Smooth muscle cell (in vitro differentiated cells): Measurements from ENCODE around the gene PUS3. TPM values are rescaled to one million over a fixed set of nuclear protein-coding genes. Genes with fewer than 3 reads are reported as not detected.
"Not testable (repeated sequence)": the region's sequence is repeated elsewhere in the genome, so short reads cannot be mapped to it uniquely, and the experiment has no call there.

ENCODE experiments used
- DNase-seq: peaks from one replicate; lab custom pipeline; 2025; ENCODE audit not compliant: unreplicated experiment; lab: John Stamatoyannopoulos, UW
- H2AFZ ChIP-seq: fragments of 200-600 bp; sonication (generic); 2 replicates; pipeline ENCODE4 v1.6.0; 2016; ENCODE audit warnings: antibody characterized with exemption, low read depth, mild to moderate bottlenecking
- H3F3A ChIP-seq: fragments of 200-600 bp; sonication (generic); 2 replicates; pipeline ENCODE4 v1.6.0; 2017; ENCODE audit warnings: antibody characterized with exemption, low read depth
- H3K27ac ChIP-seq: fragments of 200-600 bp; sonication (generic); 2 replicates; pipeline ENCODE4 v1.5.1; 2016; ENCODE audit warnings: low read depth, mild to moderate bottlenecking
- H3K27me3 ChIP-seq: fragments of 200-600 bp; sonication (generic); 2 replicates; pipeline ENCODE4 v1.6.1; 2016; ENCODE audit warnings: low read depth, mild to moderate bottlenecking
- H3K36me3 ChIP-seq: fragments of 200-600 bp; sonication (generic); 2 replicates; pipeline ENCODE4 v1.5.1; 2016; ENCODE audit warnings: low read depth
- H3K4me1 ChIP-seq: fragments of 200-600 bp; sonication (generic); 2 replicates; pipeline ENCODE4 v1.5.1; 2016; ENCODE audit warnings: low read depth
- H3K4me2 ChIP-seq: fragments of 200-600 bp; sonication (generic); 2 replicates; pipeline ENCODE4 v1.6.0; 2016; ENCODE audit warnings: mild to moderate bottlenecking
- H3K4me3 ChIP-seq: fragments of 200-600 bp; sonication (generic); 2 replicates; pipeline ENCODE4 v1.5.1; 2016; ENCODE audit warnings: mild to moderate bottlenecking
- H3K79me2 ChIP-seq: fragments of 200-600 bp; sonication (generic); 2 replicates; pipeline ENCODE4 v1.6.0; 2016; ENCODE audit warnings: low read depth, mild to moderate bottlenecking
- H3K9ac ChIP-seq: fragments of 200-600 bp; sonication (generic); 2 replicates; pipeline ENCODE4 v1.6.0; 2016; ENCODE audit warnings: low read depth
- H3K9me3 ChIP-seq: fragments of 200-600 bp; sonication (generic); replicated peaks from 2 replicates; pipeline ENCODE4 v1.5.1; 2016; ENCODE audit warnings: low read depth
- H4K20me1 ChIP-seq: fragments of 200-600 bp; sonication (generic); 2 replicates; pipeline ENCODE4 v1.6.0; 2016; ENCODE audit warnings: low read depth
- CTCF ChIP-seq: fragments of 200-600 bp; sonication (generic); IDR thresholded peaks from 2 replicates; pipeline ENCODE4 v1.5.1; 2017; ENCODE audit warnings: borderline replicate concordance, mild to moderate bottlenecking, antibody characterized with exemption; ENCODE audit not compliant: insufficient read depth, poor library complexity, severe bottlenecking
- WGBS: methylation state at CpG from one replicate; pipeline ENCODE4 v1.1.7; 2016; ENCODE audit warnings: low lambda C conversion rate; 5-methylcytosine and 5-hydroxymethylcytosine counted together
- polyA plus RNA-seq: library from polyadenylated mRNA; unstranded; fragments of >200 nt; fragmentation: Nextera tagmentation; extraction: Ambion mirVana; gene quantifications from 2 replicates; pipeline ENCODE4 v1.2.1, GENCODE V29; 2016
- total RNA-seq: library from RNA; depleted of rRNA; stranded (reverse); fragments of >200 nt; gene quantifications from 2 replicates; pipeline ENCODE4 v1.2.3, GENCODE V29; 2014

PUS3 gene
- total and polyA plus RNA-seq, 2 experiments from 2014 or later = 12.2 to 20.3 TPM

- Histone ChIP-seq H3F3A (no peaks in the 10 kb centered on the region), H3K4me2 (no peak overlapping the region), H3K9ac (no peak overlapping the region), H3K36me3 (no peaks in the 10 kb centered on the region), H3K27me3 (peaks cover 23% of the 10 kb centered on the region), H3K9me3 (no peaks in the 10 kb centered on the region), H4K20me1 (no peaks in the 10 kb centered on the region), H3K4me3 (no peak overlapping the region), H2AFZ (no peak overlapping the region), H3K27ac (no peak overlapping the region), H3K4me1 (no peaks in the 10 kb centered on the region), H3K79me2 (no peaks in the 10 kb centered on the region)
- no peak for TF ChIP-seq CTCF
- DNase-seq = no peak
- 82% methylated on average over 13 of the region's 13 CpGs for WGBS
Measured at GRCh38 chr11:125918140-125918840, 15.3 kb upstream of the PUS3 start.

GRCh38 chr11:125916683-125917347 is 13.8 kb upstream of the PUS3 start:
- H3K4me2 ChIP-seq = no peak overlapping the region
- DNase-seq = no peak
- H3K27me3 ChIP-seq = peaks cover 23% of the 10 kb centered on the region
- no peaks in the 10 kb centered on the region for H3F3A ChIP-seq
- 90% methylated on average over 12 of the region's 12 CpGs for WGBS
- H4K20me1 ChIP-seq = no peaks in the 10 kb centered on the region
- H3K9ac ChIP-seq = no peak overlapping the region
- H3K4me1 ChIP-seq = no peaks in the 10 kb centered on the region
- H3K36me3 ChIP-seq = no peaks in the 10 kb centered on the region
- H3K27ac ChIP-seq = no peak overlapping the region
- H2AFZ ChIP-seq = no peak overlapping the region
- H3K79me2 ChIP-seq = no peaks in the 10 kb centered on the region
- H3K9me3 ChIP-seq = no peaks in the 10 kb centered on the region
- no peak for TF ChIP-seq CTCF
- no peak overlapping the region for H3K4me3 ChIP-seq

- H4K20me1 ChIP-seq, H3K27ac ChIP-seq, H3K9me3 ChIP-seq, H3K4me1 ChIP-seq, H3K36me3 ChIP-seq, H3K4me2 ChIP-seq, DNase-seq, H2AFZ ChIP-seq, H3K79me2 ChIP-seq, H3K4me3 ChIP-seq, H3F3A ChIP-seq, H3K9ac ChIP-seq: not testable (repeated sequence)
- 79% methylated on average over 3 of the region's 3 CpGs for WGBS
- peaks cover 31% of the 10 kb centered on the region for H3K27me3 ChIP-seq
Measured at GRCh38 chr11:125914601-125915000, 11.6 kb upstream of the PUS3 start.

- Histone ChIP-seq H4K20me1 (no peaks in the 10 kb centered on the region), H3K27ac (no peak overlapping the region), H3F3A (no peaks in the 10 kb centered on the region), H3K4me3 (no peak overlapping the region), H3K27me3 (peaks cover 36% of the 10 kb centered on the region), H3K36me3 (no peaks in the 10 kb centered on the region), H3K79me2 (no peaks in the 10 kb centered on the region), H3K9me3 (no peaks in the 10 kb centered on the region), H2AFZ (no peak overlapping the region), H3K4me2 (no peak overlapping the region), H3K9ac (no peak overlapping the region), H3K4me1 (no peaks in the 10 kb centered on the region)
- DNase-seq = no peak
- 82% methylated on average over 8 of the region's 8 CpGs for WGBS
- no peak for TF ChIP-seq CTCF
Measured at GRCh38 chr11:125910226-125910849, 7.3 kb upstream of the PUS3 start.
